ENCODE results near the gene ELFN1. TPM values are rescaled to one million over a fixed set of nuclear protein-coding genes. Genes with fewer than 3 reads are reported as not detected.

The ELFN1 gene
- total and polyA plus RNA-seq, 10 of the 15 experiments (the other 5 are each of a cell fraction or from before 2014, with no cell fraction given): 0.04 TPM; not detected in 9

- TF ChIP-seq ZNF24 (IDR thresholded peaks at IDR 0.05) (no peak), NFYB (IDR thresholded peaks at IDR 0.05; ENCODE audit: insufficient read depth, low read depth, low read length) (no peak), CREM (IDR thresholded peaks at IDR 0.05; ENCODE audit: low read depth) (no peak), BCL3 (IDR thresholded peaks at IDR 0.05; ENCODE audit: borderline replicate concordance, insufficient read depth, low read depth, low read length, poor library complexity, severe bottlenecking) (no peak), USF2 (IDR thresholded peaks at IDR 0.05; ENCODE audit: borderline replicate concordance, low read depth, low read length) (no peak), SPI1 (IDR thresholded peaks at IDR 0.05; ENCODE audit: borderline replicate concordance, insufficient read depth, low read depth, low read length) (no peak)
These were observed 84.3 kb downstream of the ELFN1 start (continued) for GRCh38 chr7:1754345-1754908.

GRCh38 chr7:1755783-1756625, 85.9 kb downstream of the ELFN1 start:
- Histone ChIP-seq H3K4me1 (ENCODE audit: control insufficient read depth, insufficient read depth, low read length) (peaks cover 13% of the 10 kb centered on the region; the same call in 1 of the 2 replicates), H2AFZ (ENCODE audit: control insufficient read depth, low read depth, low read length) (no peak overlapping the region), H3K27ac (ENCODE audit: control insufficient read depth, insufficient read depth) (no peak overlapping the region), H3K4me3 (no peak overlapping the region), H3K4me2 (ENCODE audit: control insufficient read depth, insufficient read depth) (no peak overlapping the region; the same call in 1 of the 2 replicates), H3K79me2 (ENCODE audit: control insufficient read depth, insufficient read depth, low read length) (no peaks in the 10 kb centered on the region), H3K36me3 (ENCODE audit: control insufficient read depth in 2 of 2, insufficient read depth in 2 of 2, low read length in 1 of 2) (no peaks in the 10 kb centered on the region), H3K27me3 (replicated peaks in 1 of 2; ENCODE audit: control insufficient read depth in 2 of 2, insufficient read depth in 2 of 2, low read length in 1 of 2) (no peaks in the 10 kb centered on the region), H3K9ac (ENCODE audit: control insufficient read depth, insufficient read depth, low read length) (no peak overlapping the region), H4K20me1 (ENCODE audit: control insufficient read depth, insufficient read depth) (no peaks in the 10 kb centered on the region), H3K9me3 (replicated peaks; ENCODE audit: control insufficient read depth, insufficient read depth, low read length) (no peaks in the 10 kb centered on the region; the same call in 2 of the 3 replicates)
- intact Hi-C loops (cut with micrococcal nuclease; ENCODE audit: unreplicated experiment) (no loop called here), in situ Hi-C loops (cut with MboI) (no loop called here)
- no TSS peak for BruUV-seq (replicated peaks)
- SMC1A ChIA-PET (ENCODE audit: uncharacterized antibody, unreplicated experiment): no interaction called here
- CTCF ChIA-PET: no interaction called here
- no peak for FAIRE-seq
- no peak for DNase-seq (ENCODE audit: low read depth, low spot score)
- 0% methylated on average over 11 of the region's 12 CpGs for WGBS (ENCODE audit: insufficient coverage, insufficient replicate concordance, low lambda C conversion rate, missing lambda C conversion rate)
- ATAC-seq: peak; percentile 45
- POLR2A ChIA-PET: no interaction called here
- RAD21 ChIA-PET (ENCODE audit: unreplicated experiment): no interaction called here
- TF ChIP-seq CREB1 (IDR thresholded peaks at IDR 0.05; ENCODE audit: low read depth): no peak
- TF ChIP-seq NFXL1 (IDR thresholded peaks at IDR 0.05; ENCODE audit: borderline replicate concordance): no peak
- no peak for TF ChIP-seq ZNF622 (IDR thresholded peaks at IDR 0.05)
- no peak for TF ChIP-seq CBFB (IDR thresholded peaks at IDR 0.05; ENCODE audit: low read depth)
- 0 out of 2 replicates have a peak, but pooled peaks have one; percentile 8 for TF ChIP-seq NR2C1 (IDR thresholded peaks at IDR 0.05)
- peak; percentile 26; the same call in 1 of the 2 replicates for TF ChIP-seq RUNX3 (IDR thresholded peaks at IDR 0.05; ENCODE audit: low read length)
- no peak for TF ChIP-seq CUX1 (IDR thresholded peaks at IDR 0.05; ENCODE audit: insufficient replicate concordance, low read depth, low read length)

Measured in GM12878 (cell line).